HG02885 (cell line): ENCODE measurements around the gene LRRC25.

ENCODE experiments used
- ATAC-seq: cut with Tn5 transposase; IDR thresholded peaks from one replicate; pipeline ENCODE4 v1.9.1; 2021; ENCODE audit warnings: mild to moderate bottlenecking; ENCODE audit not compliant: unreplicated experiment, poor library complexity

The LRRC25 gene

GRCh38 chr19:18397242-18398202 is at the start of gene LRRC25:
Gene LRRC25 (minus strand): TSS chr19:18397622. CDS start chr19:18396963, 659 bp downstream.
- no peak for ATAC-seq

GRCh38 chr19:18446811-18447359 is 49.5 kb upstream of the LRRC25 start:
- no peak for ATAC-seq

- no peak for ATAC-seq
Measured at GRCh38 chr19:18446145-18446810, 48.9 kb upstream of the LRRC25 start.

- ATAC-seq = no peak
Measured at GRCh38 chr19:18445262-18445948, 48.0 kb upstream of the LRRC25 start.

- ATAC-seq = no peak
Measured at GRCh38 chr19:18444513-18444912, 47.1 kb upstream of the LRRC25 start.

- no peak for ATAC-seq
Measured at GRCh38 chr19:18443831-18444230, 46.4 kb upstream of the LRRC25 start.

GRCh38 chr19:18443406-18443805 is 46.0 kb upstream of the LRRC25 start:
- no peak for ATAC-seq

GRCh38 chr19:18442941-18443340 is 45.5 kb upstream of the LRRC25 start:
- no peak for ATAC-seq

- no peak for ATAC-seq
Measured at GRCh38 chr19:18441804-18442788, 44.7 kb upstream of the LRRC25 start.

- no peak for ATAC-seq
Measured at GRCh38 chr19:18440936-18441803, 43.7 kb upstream of the LRRC25 start.

GRCh38 chr19:18440415-18440877 is 43.0 kb upstream of the LRRC25 start:
- no peak for ATAC-seq

- no peak for ATAC-seq
Measured at GRCh38 chr19:18439910-18440237, 42.5 kb upstream of the LRRC25 start.

GRCh38 chr19:18439025-18439909 is 41.8 kb upstream of the LRRC25 start:
- no peak for ATAC-seq

GRCh38 chr19:18438331-18439024 is 41.1 kb upstream of the LRRC25 start:
- ATAC-seq = no peak

GRCh38 chr19:18437491-18438330 is 40.3 kb upstream of the LRRC25 start, which contains the start of gene ISYNA1:
Gene ISYNA1 (minus strand): TSS chr19:18438133. CDS start chr19:18437979, 154 bp downstream.
- no peak for ATAC-seq
